Smooth muscle cell (in vitro differentiated cells): Measurements from ENCODE around the gene ADAMTSL1. TPM values are rescaled to one million over a fixed set of nuclear protein-coding genes. Genes with fewer than 3 reads are reported as not detected.

Source experiments
- DNase-seq: peaks from one replicate; lab custom pipeline; 2025; ENCODE audit not compliant: unreplicated experiment; lab: John Stamatoyannopoulos, UW
- H2AFZ ChIP-seq: fragments of 200-600 bp; sonication (generic); 2 replicates; pipeline ENCODE4 v1.6.0; 2016; ENCODE audit warnings: antibody characterized with exemption, low read depth, mild to moderate bottlenecking
- H3F3A ChIP-seq: fragments of 200-600 bp; sonication (generic); 2 replicates; pipeline ENCODE4 v1.6.0; 2017; ENCODE audit warnings: antibody characterized with exemption, low read depth
- H3K27ac ChIP-seq: fragments of 200-600 bp; sonication (generic); 2 replicates; pipeline ENCODE4 v1.5.1; 2016; ENCODE audit warnings: low read depth, mild to moderate bottlenecking
- H3K27me3 ChIP-seq: fragments of 200-600 bp; sonication (generic); 2 replicates; pipeline ENCODE4 v1.6.1; 2016; ENCODE audit warnings: low read depth, mild to moderate bottlenecking
- H3K36me3 ChIP-seq: fragments of 200-600 bp; sonication (generic); 2 replicates; pipeline ENCODE4 v1.5.1; 2016; ENCODE audit warnings: low read depth
- H3K4me1 ChIP-seq: fragments of 200-600 bp; sonication (generic); 2 replicates; pipeline ENCODE4 v1.5.1; 2016; ENCODE audit warnings: low read depth
- H3K4me2 ChIP-seq: fragments of 200-600 bp; sonication (generic); 2 replicates; pipeline ENCODE4 v1.6.0; 2016; ENCODE audit warnings: mild to moderate bottlenecking
- H3K4me3 ChIP-seq: fragments of 200-600 bp; sonication (generic); 2 replicates; pipeline ENCODE4 v1.5.1; 2016; ENCODE audit warnings: mild to moderate bottlenecking
- H3K79me2 ChIP-seq: fragments of 200-600 bp; sonication (generic); 2 replicates; pipeline ENCODE4 v1.6.0; 2016; ENCODE audit warnings: low read depth, mild to moderate bottlenecking
- H3K9ac ChIP-seq: fragments of 200-600 bp; sonication (generic); 2 replicates; pipeline ENCODE4 v1.6.0; 2016; ENCODE audit warnings: low read depth
- H3K9me3 ChIP-seq: fragments of 200-600 bp; sonication (generic); replicated peaks from 2 replicates; pipeline ENCODE4 v1.5.1; 2016; ENCODE audit warnings: low read depth
- H4K20me1 ChIP-seq: fragments of 200-600 bp; sonication (generic); 2 replicates; pipeline ENCODE4 v1.6.0; 2016; ENCODE audit warnings: low read depth
- CTCF ChIP-seq: fragments of 200-600 bp; sonication (generic); IDR thresholded peaks from 2 replicates; pipeline ENCODE4 v1.5.1; 2017; ENCODE audit warnings: borderline replicate concordance, mild to moderate bottlenecking, antibody characterized with exemption; ENCODE audit not compliant: insufficient read depth, poor library complexity, severe bottlenecking
- WGBS: methylation state at CpG from one replicate; pipeline ENCODE4 v1.1.7; 2016; ENCODE audit warnings: low lambda C conversion rate; 5-methylcytosine and 5-hydroxymethylcytosine counted together
- polyA plus RNA-seq: library from polyadenylated mRNA; unstranded; fragments of >200 nt; fragmentation: Nextera tagmentation; extraction: Ambion mirVana; gene quantifications from 2 replicates; pipeline ENCODE4 v1.2.1, GENCODE V29; 2016
- total RNA-seq: library from RNA; depleted of rRNA; stranded (reverse); fragments of >200 nt; gene quantifications from 2 replicates; pipeline ENCODE4 v1.2.3, GENCODE V29; 2014

ADAMTSL1 gene
- total and polyA plus RNA-seq, 2 experiments from 2014 or later: 4.3 to 4.4 TPM

- DNase-seq: no peak
- Histone ChIP-seq H3K79me2 (no peaks in the 10 kb centered on the region), H3F3A (no peaks in the 10 kb centered on the region), H3K27me3 (no peaks in the 10 kb centered on the region), H3K4me3 (no peak overlapping the region), H3K9ac (no peak overlapping the region), H3K4me1 (peaks cover 15% of the 10 kb centered on the region), H4K20me1 (no peaks in the 10 kb centered on the region), H3K27ac (no peak overlapping the region), H2AFZ (peak overlapping the region; percentile 20), H3K36me3 (no peaks in the 10 kb centered on the region), H3K4me2 (peak overlapping the region; percentile 72), H3K9me3 (no peaks in the 10 kb centered on the region)
- 7% methylated on average over 6 of the region's 6 CpGs for WGBS
- peak; percentile 97 for TF ChIP-seq CTCF
These were observed 31.1 kb upstream of the ADAMTSL1 start for GRCh38 chr9:18442629-18443491.

GRCh38 chr9:18447131-18447530 is 26.8 kb upstream of the ADAMTSL1 start:
- no peak overlapping the region for H3K27ac ChIP-seq
- no peaks in the 10 kb centered on the region for H3K36me3 ChIP-seq
- H3K9me3 ChIP-seq: no peaks in the 10 kb centered on the region
- TF ChIP-seq CTCF: no peak
- H3K4me2 ChIP-seq: no peak overlapping the region
- no peak overlapping the region for H2AFZ ChIP-seq
- H3K4me3 ChIP-seq: no peak overlapping the region
- H3K27me3 ChIP-seq: no peaks in the 10 kb centered on the region
- H3K79me2 ChIP-seq: no peaks in the 10 kb centered on the region
- no peaks in the 10 kb centered on the region for H4K20me1 ChIP-seq
- WGBS: 90% methylated on average over 4 of the region's 4 CpGs
- DNase-seq: no peak
- H3K4me1 ChIP-seq: no peaks in the 10 kb centered on the region
- H3K9ac ChIP-seq: no peak overlapping the region
- no peaks in the 10 kb centered on the region for H3F3A ChIP-seq

GRCh38 chr9:18447541-18447940 is 26.4 kb upstream of the ADAMTSL1 start:
- Histone ChIP-seq H3F3A (no peaks in the 10 kb centered on the region), H3K4me1 (no peaks in the 10 kb centered on the region), H3K36me3 (no peaks in the 10 kb centered on the region), H3K9me3 (no peaks in the 10 kb centered on the region), H3K9ac (no peak overlapping the region), H3K4me2 (no peak overlapping the region), H3K27ac (no peak overlapping the region), H2AFZ (no peak overlapping the region), H3K4me3 (no peak overlapping the region), H3K79me2 (no peaks in the 10 kb centered on the region), H3K27me3 (no peaks in the 10 kb centered on the region), H4K20me1 (no peaks in the 10 kb centered on the region)
- TF ChIP-seq CTCF: no peak
- WGBS: 91% methylated on average over 3 of the region's 3 CpGs
- DNase-seq: no peak

- TF ChIP-seq CTCF: no peak
- H3K9ac ChIP-seq: no peak overlapping the region
- H2AFZ ChIP-seq: no peak overlapping the region
- no peaks in the 10 kb centered on the region for H3K36me3 ChIP-seq
- H3K79me2 ChIP-seq: no peaks in the 10 kb centered on the region
- H3K27ac ChIP-seq: no peak overlapping the region
- H3K4me1 ChIP-seq: no peaks in the 10 kb centered on the region
- no peaks in the 10 kb centered on the region for H3F3A ChIP-seq
- H4K20me1 ChIP-seq: no peaks in the 10 kb centered on the region
- DNase-seq: no peak
- no peak overlapping the region for H3K4me3 ChIP-seq
- no peaks in the 10 kb centered on the region for H3K9me3 ChIP-seq
- H3K27me3 ChIP-seq: no peaks in the 10 kb centered on the region
- H3K4me2 ChIP-seq: no peak overlapping the region
These were observed 25.9 kb upstream of the ADAMTSL1 start for GRCh38 chr9:18448101-18448500.
